AG08396 (cell line): ENCODE measurements around the gene TNFAIP8L1.

Experiments used
- DNase-seq: peaks from one replicate; pipeline ENCODE4 v3.0.0; 2012; ENCODE audit warnings: low spot score, mixed read lengths

Gene TNFAIP8L1

DNA sequence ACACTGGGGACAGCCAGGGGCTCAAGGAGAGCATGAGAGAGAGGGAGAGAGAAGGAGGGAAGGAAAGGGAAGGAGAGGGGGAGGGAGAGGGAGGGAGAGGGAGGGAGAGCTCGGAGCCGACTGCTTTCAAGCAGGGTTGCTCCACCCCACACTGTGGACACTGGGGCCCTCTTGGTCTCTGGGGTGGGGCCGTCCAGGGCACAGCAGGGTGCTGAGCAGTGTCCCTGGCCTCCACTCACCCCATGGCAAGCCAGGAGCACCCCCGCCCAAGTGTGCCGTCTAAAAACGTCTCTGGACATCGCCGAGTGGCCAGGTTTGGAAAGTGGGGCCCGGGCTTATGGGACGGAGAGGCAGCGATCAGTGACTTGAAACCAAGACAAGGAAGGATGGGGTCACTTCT, 63.4 kb downstream of the TNFAIP8L1 start:
- DNase-seq: no peak

DNA sequence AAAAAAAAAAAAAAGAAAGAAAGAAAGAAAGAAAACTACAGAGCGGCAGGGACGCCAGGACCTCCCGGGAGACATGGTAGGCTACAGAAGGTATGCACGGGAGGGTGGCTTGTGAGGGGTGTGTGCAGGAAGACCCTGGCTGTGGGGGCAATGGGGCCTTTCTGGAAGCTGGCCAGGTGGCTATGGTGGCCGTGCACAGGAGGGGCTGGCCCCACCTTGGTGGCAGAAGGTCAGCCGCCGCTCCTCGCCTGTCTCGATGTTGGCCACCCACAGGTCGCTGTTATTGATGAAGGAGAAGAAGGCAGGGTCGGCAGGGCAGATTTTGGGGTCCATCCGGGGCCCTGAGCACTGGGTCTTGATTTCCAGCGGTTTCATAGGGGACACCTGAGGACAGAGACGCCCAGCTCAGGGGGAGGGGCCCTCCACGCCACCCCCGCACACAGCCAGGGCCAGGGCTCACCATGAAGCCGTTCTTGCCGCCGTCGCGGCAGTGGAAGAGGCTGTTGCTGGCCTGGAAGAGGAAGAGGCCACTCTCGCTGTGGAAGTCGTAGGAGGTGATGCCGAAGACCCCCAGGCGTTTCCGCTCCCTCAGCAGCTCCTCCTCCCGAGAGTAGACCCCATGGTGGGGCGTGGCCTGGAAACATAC, 64.5 kb downstream of the TNFAIP8L1 start:
- no peak for DNase-seq

DNA sequence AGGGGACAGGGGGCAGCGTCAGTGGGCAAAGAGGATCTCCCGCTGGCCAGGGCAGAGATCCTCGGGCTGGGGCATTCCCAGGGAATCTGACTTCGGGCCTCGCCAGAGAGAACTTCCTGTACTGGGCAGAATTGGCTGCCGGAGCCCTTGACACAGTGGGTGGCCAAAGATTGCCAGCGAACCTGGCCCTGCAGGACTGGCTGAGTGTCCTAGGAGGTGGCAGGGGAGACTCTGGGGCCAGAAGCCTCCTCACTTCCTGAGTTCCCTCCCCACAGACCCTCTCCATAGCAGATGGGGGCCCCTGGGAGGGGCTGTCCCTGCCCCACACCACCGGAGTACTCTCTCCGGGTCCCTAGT, 65.0 kb downstream of the TNFAIP8L1 start:
- no peak for DNase-seq
